Retinal pigment epithelial cell (primary cell): ENCODE measurements around the gene ANGEL2.

Source experiments
- DNase-seq: peaks from one replicate; pipeline ENCODE4 v3.0.0-alpha.2; 2010; ENCODE audit warnings: low read depth
- H3K4me3 ChIP-seq: 2 replicates; pipeline ENCODE4 v1.5.1; 2011; ENCODE audit warnings: mild to moderate bottlenecking, low read length, control low read depth, moderate library complexity
- CTCF ChIP-seq: conservative IDR thresholded peaks from 2 replicates; pipeline ENCODE4 v1.5.1; 2011; ENCODE audit warnings: low read depth, low read length, control low read depth, inconsistent platforms

Gene ANGEL2

DNA sequence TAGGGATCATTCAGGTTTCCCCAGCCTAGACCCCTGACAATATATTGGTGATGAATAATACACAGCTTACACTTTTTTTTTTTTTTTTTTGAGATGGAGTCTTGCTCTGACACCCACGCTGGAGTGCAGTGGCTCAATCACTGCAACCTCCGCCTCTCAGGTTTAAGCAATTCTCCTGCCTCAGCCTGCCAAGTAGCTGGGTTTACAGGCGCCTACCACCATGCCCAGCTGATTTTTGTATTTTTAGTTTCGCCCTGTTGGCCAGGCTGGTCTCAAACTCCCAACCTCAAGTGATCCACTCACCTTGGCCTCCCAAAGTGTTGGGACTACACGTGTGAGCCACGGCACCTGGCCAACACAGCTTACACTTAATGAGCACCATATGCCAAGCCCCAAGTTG is 58.1 kb downstream of the ANGEL2 start:
- no peak overlapping the region for H3K4me3 ChIP-seq
- no peak for DNase-seq
- TF ChIP-seq CTCF: no peak

DNA sequence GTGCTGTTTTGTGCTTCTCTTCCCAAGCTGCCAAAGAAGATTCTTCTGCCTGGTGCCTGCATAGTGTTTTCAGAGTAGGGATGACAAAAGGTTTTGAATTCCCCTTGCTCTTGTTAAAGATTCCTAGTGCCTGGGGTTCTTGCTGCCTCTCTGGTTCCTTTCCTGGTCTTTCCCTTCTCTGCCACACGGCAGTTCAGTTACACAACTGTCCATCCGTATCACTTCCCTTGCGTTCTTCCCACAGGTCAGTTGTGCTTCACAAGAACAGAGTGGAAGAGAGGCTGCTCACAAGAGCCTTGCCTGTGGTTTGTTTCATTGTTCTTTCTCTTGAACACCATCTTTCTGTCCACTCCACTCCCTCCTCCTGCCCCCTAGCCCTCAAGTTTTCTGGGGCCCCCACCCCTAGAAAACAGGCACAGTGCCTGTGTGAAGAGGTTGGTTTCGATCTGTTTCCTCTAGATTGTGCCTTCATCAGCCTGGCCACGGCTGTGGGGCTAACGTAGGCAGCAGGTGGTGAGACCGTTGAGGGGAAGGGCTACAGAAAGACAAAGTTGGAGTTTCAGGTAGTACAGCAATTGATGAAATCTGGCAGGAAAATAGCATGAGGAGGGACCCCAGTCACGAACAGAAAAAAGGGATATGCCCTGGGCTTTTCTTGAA is 59.6 kb downstream of the ANGEL2 start:
- TF ChIP-seq CTCF: no peak
- no peak for DNase-seq
- H3K4me3 ChIP-seq: no peak overlapping the region

DNA sequence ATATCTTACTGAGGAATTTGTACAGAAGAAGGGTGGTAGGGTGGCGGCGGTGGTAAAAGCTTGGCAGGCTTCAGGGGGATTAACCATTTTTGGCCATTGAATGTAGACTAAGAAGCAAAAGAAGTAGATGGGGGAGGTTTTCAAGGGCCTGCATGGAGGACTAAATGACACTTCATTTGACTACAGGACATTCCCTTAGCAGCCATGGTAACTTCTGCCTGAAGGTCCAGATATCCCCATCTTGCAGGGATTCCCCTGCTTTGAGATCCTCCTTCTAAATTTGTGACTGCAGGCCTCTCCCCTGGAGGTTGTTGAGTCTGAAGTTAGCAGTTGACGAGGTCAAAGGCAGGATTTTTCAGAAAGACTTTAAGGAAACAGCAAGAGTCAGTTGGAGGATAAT is 60.6 kb downstream of the ANGEL2 start:
- TF ChIP-seq CTCF: no peak
- H3K4me3 ChIP-seq: no peak overlapping the region
- DNase-seq: no peak

DNA sequence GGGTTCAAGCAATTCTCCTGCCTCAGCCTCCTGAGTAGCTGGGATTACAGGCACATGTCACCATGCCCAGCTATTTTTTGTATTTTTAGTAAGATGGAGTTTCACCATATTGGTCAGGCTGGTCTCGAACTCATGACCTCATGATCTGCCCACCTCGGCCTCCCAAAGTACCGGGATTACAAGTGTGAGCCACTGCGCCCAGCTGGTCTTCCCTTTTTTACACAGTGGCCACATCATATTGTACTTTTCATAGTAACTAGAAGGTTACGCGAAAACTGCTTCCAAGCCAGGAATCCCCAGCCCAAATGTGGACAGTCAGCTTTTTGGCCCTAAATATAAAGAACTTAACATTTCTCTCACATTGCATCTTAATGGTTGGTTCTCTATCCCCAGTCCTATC is 61.2 kb downstream of the ANGEL2 start:
- TF ChIP-seq CTCF: no peak
- no peak overlapping the region for H3K4me3 ChIP-seq
- DNase-seq: no peak

DNA sequence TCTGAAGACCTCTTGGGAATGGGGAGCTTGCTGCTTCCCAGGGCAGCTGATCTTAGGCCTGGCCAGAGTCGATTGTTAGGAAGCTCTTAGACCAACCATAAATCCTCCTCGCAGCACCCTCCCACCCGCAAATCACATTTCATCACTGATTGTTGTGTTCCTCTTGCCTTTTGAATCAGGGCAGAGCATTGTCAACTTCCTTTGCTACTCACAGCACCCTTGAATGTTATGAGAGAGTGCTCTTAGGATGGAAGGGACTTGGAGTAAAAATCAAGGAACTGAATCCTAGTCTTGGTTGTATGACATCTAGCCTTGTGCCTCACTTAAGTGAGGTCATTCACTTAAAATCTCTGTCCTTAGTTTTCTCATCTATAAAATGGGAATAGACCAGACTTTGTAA is 62.3 kb downstream of the ANGEL2 start:
- no peak overlapping the region for H3K4me3 ChIP-seq
- TF ChIP-seq CTCF: no peak
- no peak for DNase-seq

DNA sequence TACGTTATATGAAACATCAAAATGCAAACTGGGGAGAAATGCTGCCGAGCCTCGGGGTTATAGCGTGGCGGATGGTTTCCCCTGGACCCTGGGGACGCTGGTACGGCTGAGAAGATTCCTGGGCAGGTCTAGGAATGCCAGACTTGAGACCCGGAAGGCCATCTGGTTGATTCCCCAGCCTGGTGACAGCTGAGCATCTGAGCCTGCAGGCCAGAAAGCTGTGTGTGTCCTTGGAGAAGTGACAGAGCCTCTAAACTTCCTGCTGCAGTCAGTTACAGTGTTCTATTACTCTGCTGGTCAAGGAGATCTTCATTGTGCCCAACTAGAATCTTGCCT is 63.1 kb downstream of the ANGEL2 start:
- TF ChIP-seq CTCF: no peak
- H3K4me3 ChIP-seq: no peak overlapping the region
- no peak for DNase-seq

- no peak for DNase-seq
- no peak for TF ChIP-seq CTCF
- H3K4me3 ChIP-seq: no peak overlapping the region
Measured at GRCh38 chr1:212951947-212952640, 63.6 kb downstream of the ANGEL2 start.
